GM12864 (cell line): ENCODE measurements around the gene PLXNA2.

ENCODE experiments used
- DNase-seq: peaks from one replicate; pipeline ENCODE4 v3.0.0-alpha.2; 2011; ENCODE audit warnings: low read depth
- H3K4me3 ChIP-seq: 2 replicates; pipeline ENCODE4 v1.5.1; 2011; ENCODE audit warnings: mild to moderate bottlenecking, low read depth, low read length, control low read depth
- TF ChIP-seq, protein P1 (sequence below): IDR thresholded peaks from 2 replicates; pipeline ENCODE4 v1.5.1; 2011; ENCODE audit warnings: low read depth, mild to moderate bottlenecking, moderate library complexity, low read length, control low read depth, inconsistent platforms; ENCODE audit errors: missing control alignments

The PLXNA2 gene

DNA sequence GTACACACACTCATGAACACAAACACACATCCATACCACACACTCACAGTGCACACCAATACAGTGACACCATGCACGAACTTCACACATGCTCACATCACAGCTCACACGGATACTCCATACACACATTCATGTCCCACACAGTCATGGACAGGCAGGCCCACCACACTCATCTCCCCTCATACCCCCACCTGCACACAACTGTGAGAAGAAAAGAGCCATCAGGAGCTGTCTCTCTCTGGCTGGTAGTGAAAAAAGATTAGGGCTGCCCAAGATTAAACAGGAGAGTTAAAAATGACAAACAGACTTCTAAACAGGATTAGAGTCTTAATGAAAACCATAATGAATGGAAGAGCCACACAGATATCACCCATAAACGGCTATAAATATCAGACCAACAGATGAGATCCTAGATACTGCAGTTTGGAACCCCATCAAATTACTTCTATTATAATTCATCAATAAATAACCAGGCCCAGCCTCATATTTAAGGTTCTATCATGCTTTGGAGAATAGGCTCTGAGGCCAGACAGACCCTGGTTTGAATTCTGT, 122.3 kb downstream of the PLXNA2 start:
- H3K4me3 ChIP-seq, result no peak overlapping the region
- no peak for DNase-seq
- TF ChIP-seq, protein P1, sequence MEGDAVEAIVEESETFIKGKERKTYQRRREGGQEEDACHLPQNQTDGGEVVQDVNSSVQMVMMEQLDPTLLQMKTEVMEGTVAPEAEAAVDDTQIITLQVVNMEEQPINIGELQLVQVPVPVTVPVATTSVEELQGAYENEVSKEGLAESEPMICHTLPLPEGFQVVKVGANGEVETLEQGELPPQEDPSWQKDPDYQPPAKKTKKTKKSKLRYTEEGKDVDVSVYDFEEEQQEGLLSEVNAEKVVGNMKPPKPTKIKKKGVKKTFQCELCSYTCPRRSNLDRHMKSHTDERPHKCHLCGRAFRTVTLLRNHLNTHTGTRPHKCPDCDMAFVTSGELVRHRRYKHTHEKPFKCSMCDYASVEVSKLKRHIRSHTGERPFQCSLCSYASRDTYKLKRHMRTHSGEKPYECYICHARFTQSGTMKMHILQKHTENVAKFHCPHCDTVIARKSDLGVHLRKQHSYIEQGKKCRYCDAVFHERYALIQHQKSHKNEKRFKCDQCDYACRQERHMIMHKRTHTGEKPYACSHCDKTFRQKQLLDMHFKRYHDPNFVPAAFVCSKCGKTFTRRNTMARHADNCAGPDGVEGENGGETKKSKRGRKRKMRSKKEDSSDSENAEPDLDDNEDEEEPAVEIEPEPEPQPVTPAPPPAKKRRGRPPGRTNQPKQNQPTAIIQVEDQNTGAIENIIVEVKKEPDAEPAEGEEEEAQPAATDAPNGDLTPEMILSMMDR, result no peak

DNA sequence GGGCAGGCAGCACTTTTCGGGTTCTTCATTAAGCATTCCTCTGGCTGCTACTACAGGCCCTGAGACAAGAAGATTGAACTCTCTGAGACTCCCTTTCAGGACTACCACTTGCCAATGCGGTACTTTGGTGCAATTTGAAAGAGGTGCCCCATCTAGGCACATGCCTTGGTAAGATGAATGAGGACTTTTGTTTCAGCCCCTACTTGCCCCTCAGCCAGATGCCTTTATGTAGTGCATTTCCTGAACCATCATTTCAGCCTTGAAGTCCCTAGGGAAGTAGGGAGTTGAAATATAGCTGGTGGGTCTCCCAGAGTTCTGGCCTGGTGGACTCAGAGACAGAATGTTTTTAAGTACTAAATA, 123.8 kb downstream of the PLXNA2 start:
- H3K4me3 ChIP-seq, result no peak overlapping the region
- no peak for DNase-seq
- TF ChIP-seq, protein P1, result no peak

DNA sequence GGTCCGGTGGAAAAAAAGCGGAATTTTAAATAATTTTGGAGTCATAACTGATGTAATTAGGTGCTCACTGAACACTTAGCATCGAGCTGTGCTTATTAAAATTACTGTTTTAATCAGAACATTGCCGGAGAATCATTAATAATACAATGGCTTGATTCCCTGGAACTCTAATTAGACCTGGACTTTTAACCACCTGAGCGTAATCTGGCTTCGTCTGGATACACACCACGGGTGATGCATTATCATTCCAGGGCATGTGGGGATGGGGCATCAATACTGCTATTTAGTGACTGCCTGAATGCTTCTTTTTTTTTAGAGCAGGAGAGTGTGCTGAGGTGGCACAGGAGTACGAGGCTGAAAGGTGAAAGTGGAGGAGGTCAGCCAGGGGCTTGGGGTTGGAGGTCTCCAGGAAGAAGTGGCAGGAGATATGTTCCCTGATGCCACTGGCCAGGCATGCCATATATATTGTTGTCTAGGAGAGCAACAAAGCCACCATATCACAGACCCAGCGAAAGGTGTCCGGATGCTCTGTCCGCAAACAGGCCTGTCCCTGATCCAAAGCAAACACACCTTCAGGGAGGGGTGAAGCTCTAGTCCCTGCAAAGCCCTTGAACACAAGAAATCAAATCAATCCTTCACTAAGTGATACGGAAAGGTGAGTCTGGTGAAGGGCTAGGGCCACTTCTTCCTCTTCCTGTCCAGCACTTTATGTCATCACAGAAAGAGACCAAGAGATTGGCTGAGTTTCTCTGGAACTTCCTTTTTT, 125.2 kb downstream of the PLXNA2 start:
- H3K4me3 ChIP-seq, result no peak overlapping the region
- DNase-seq, result no peak

DNA sequence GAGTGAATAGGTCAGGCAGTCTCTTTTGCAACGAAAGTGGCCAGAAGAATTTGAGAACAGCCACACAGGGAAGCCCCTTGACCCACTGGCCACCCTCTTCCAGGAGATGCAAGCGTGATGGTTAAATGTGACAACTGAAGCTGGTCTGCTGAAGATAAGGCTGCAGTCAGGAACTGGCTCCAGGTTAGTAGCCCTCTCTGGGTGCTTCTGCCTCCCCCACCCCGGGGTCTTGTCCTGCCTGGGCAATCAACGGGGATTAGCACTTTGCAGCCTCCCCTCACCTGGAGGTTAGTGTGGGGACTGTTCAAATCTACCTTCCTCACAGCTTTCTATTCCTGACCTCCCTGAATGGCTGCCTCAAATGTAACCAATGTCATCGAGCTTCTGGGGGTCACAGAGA, 125.9 kb downstream of the PLXNA2 start:
- H3K4me3 ChIP-seq, result no peak overlapping the region
- TF ChIP-seq, protein P1, result no peak
- no peak for DNase-seq

More for the DNA sequence above, 125.2 kb downstream of the PLXNA2 start:
- TF ChIP-seq, protein P1, result no peak

DNA sequence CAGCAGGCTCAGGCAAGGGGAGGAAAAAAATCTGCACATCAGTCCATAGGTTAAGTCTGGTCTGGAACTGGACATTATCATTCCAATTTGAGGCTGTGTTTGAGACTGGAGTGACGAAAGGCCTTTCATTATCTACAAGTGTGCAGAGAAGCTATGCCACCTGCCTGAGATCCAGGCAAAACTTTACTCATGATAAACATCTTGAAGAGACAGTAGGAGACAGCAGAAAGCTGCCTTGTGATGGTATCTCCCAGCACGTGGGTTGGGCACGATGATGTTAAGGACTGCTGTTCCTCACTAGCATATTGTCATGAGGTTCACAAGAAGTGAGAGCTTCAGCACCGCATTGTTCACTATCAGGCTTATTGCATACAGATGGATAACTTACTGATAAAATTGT, 126.4 kb downstream of the PLXNA2 start:
- H3K4me3 ChIP-seq, result no peak overlapping the region
- TF ChIP-seq, protein P1, result no peak
- no peak for DNase-seq

DNA sequence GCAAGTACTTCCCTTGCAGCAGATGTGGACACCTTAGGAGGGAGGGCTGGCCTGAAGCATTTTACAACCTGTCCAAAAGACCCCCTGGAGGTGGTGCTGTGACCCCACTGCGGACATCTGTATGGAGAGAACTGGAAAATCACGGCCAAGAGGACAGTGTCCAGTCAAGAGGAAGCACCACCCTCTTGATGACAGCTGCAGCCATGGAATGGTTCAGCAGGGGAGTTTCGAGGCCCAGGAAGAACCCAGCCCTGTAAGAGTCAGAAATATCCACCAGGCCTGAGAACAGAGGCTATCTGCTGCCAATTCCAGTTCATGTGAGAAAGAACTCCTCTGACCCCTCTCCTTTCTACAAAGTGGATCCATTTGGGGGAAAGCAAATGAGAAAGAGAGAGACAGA, 126.8 kb downstream of the PLXNA2 start:
- no peak overlapping the region for H3K4me3 ChIP-seq
- TF ChIP-seq, protein P1, result no peak
- DNase-seq, result no peak
